Natural killer cell (primary cell): ENCODE results near the gene DIPK1B. TPM values are rescaled to one million over a fixed set of nuclear protein-coding genes. Genes with fewer than 3 reads are reported as not detected.

Source experiments
- ATAC-seq, 3 donors: fragments of 150-1000 bp in 2 of 3; fragments of 200-7000 bp in 1 of 3; cut with Tn5 transposase; 1 replicate in 1 of 3; 2 replicates in 2 of 3; pipeline ENCODE4 v1.10.0; 2021; ENCODE audit warnings: mild to moderate bottlenecking in 2 of 3, moderate library complexity in 2 of 3
- DNase-seq, 2 donors: peaks; one replicate each; pipeline versions ENCODE4 v3.0.0 to v3.0.0-alpha.2; 2013 to 2021; ENCODE audit warnings: mixed read lengths in 1 of 2
- H3K27ac ChIP-seq: one replicate; pipeline ENCODE4 v1.5.1; 2013; ENCODE audit warnings: mild to moderate bottlenecking, low read length
- H3K27me3 ChIP-seq: one replicate; pipeline ENCODE4 v1.6.1; 2013; ENCODE audit warnings: low read length; ENCODE audit not compliant: control insufficient read depth, insufficient read depth
- H3K36me3 ChIP-seq: one replicate; pipeline ENCODE4 v1.6.1; 2013; ENCODE audit warnings: low read length; ENCODE audit not compliant: control insufficient read depth, insufficient read depth
- H3K4me1 ChIP-seq: one replicate; pipeline ENCODE4 v1.6.1; 2013; ENCODE audit warnings: low read length; ENCODE audit not compliant: control insufficient read depth, insufficient read depth
- H3K4me3 ChIP-seq: one replicate; pipeline ENCODE4 v1.5.1; 2013; ENCODE audit warnings: low read length
- H3K9me3 ChIP-seq: one replicate; pipeline ENCODE4 v1.6.1; 2013; ENCODE audit warnings: low read length; ENCODE audit not compliant: control insufficient read depth, insufficient read depth
- H3K27ac Mint-ChIP-seq, 2 donors: one replicate each; pipeline ENCODE4 v1.8.0; 2022; ENCODE audit warnings: mild to moderate bottlenecking in 2 of 2, mixed read lengths in 2 of 2, moderate library complexity in 1 of 2
- H3K27me3 Mint-ChIP-seq, 2 donors: one replicate each; pipeline ENCODE4 v1.8.0; 2022; ENCODE audit warnings: low read depth in 2 of 2, mixed read lengths in 2 of 2
- H3K36me3 Mint-ChIP-seq: one replicate; pipeline ENCODE4 v1.8.0; 2022; ENCODE audit warnings: mixed read lengths
- H3K4me1 Mint-ChIP-seq, 2 donors: one replicate each; pipeline ENCODE4 v1.8.0; 2022; ENCODE audit warnings: mixed read lengths in 2 of 2
- H3K4me3 Mint-ChIP-seq: one replicate; pipeline ENCODE4 v1.8.0; 2022; ENCODE audit warnings: mild to moderate bottlenecking, moderate library complexity, mixed read lengths
- H3K9me3 Mint-ChIP-seq, 2 donors: one replicate each; pipeline ENCODE4 v1.8.0; 2022; ENCODE audit warnings: mixed read lengths in 2 of 2
- WGBS: methylation state at CpG from one replicate; pipeline ENCODE4 v1.1.7; 2013; ENCODE audit warnings: missing lambda C conversion rate; ENCODE audit not compliant: insufficient coverage; 5-methylcytosine and 5-hydroxymethylcytosine counted together
- intact Hi-C: fragments of 100-400 bp; cut with micrococcal nuclease; formaldehyde crosslinking; loops from one replicate; pipeline ENCODE4 v1.14.2; 2022
- total RNA-seq, 4 donors: library from RNA; stranded (reverse); fragments of 120-200 nt in 1 of 4; gene quantifications; one replicate each; pipeline versions ENCODE4 v1.2.3 to v1.2.4, GENCODE V29; 2013 to 2022
- TF ChIP-seq, protein P1 (sequence below): fragments of 200-600 bp; IDR thresholded peaks from one replicate; pipeline ENCODE4 v1.8.0; 2022; ENCODE audit warnings: antibody characterized with exemption

The DIPK1B gene
- total RNA-seq, result under 1 TPM in 2 of 3 donors, not detected in 1; 0.31 to 0.39 TPM
- total RNA-seq (2013), result 2.5 TPM

GRCh38 chr9:136711751-136712689 lies at the start of gene DIPK1B:
TSS of gene DIPK1B (plus strand) at chr9:136712572. CDS start at chr9:136712666, 94 bp downstream.
- intact Hi-C loops, result no loop called here
- Histone ChIP-seq H3K27me3 (peaks cover 14% of the 10 kb centered on the region), H3K9me3 (no peaks in the 10 kb centered on the region), H3K36me3 (no peaks in the 10 kb centered on the region), H3K27ac (no peak within 1 kb of the TSS), H3K4me1 (peaks cover 14% of the 10 kb centered on the region), H3K4me3 (no peak within 1 kb of the TSS)
- Mint-ChIP-seq H3K27me3 (peaks cover 24 to 36% of the 10 kb centered on the region in 2 donors), H3K27ac (no peak within 1 kb of the TSS), H3K9me3 (no peaks in the 10 kb centered on the region), H3K4me3 (peak within 1 kb of the TSS; percentile 83), H3K4me1 (peaks cover 6 to 7% of the 10 kb centered on the region in 2 donors), H3K36me3 (no peaks in the 10 kb centered on the region)
- 1% methylated on average over 119 of the region's 119 CpGs for WGBS
- DNase-seq, result peak in 1 of 2 donors; percentile 38
- ATAC-seq, result peak; percentile 47 to 59 (median 53)
- TF ChIP-seq, protein P1, sequence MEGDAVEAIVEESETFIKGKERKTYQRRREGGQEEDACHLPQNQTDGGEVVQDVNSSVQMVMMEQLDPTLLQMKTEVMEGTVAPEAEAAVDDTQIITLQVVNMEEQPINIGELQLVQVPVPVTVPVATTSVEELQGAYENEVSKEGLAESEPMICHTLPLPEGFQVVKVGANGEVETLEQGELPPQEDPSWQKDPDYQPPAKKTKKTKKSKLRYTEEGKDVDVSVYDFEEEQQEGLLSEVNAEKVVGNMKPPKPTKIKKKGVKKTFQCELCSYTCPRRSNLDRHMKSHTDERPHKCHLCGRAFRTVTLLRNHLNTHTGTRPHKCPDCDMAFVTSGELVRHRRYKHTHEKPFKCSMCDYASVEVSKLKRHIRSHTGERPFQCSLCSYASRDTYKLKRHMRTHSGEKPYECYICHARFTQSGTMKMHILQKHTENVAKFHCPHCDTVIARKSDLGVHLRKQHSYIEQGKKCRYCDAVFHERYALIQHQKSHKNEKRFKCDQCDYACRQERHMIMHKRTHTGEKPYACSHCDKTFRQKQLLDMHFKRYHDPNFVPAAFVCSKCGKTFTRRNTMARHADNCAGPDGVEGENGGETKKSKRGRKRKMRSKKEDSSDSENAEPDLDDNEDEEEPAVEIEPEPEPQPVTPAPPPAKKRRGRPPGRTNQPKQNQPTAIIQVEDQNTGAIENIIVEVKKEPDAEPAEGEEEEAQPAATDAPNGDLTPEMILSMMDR, result no peak

DNA sequence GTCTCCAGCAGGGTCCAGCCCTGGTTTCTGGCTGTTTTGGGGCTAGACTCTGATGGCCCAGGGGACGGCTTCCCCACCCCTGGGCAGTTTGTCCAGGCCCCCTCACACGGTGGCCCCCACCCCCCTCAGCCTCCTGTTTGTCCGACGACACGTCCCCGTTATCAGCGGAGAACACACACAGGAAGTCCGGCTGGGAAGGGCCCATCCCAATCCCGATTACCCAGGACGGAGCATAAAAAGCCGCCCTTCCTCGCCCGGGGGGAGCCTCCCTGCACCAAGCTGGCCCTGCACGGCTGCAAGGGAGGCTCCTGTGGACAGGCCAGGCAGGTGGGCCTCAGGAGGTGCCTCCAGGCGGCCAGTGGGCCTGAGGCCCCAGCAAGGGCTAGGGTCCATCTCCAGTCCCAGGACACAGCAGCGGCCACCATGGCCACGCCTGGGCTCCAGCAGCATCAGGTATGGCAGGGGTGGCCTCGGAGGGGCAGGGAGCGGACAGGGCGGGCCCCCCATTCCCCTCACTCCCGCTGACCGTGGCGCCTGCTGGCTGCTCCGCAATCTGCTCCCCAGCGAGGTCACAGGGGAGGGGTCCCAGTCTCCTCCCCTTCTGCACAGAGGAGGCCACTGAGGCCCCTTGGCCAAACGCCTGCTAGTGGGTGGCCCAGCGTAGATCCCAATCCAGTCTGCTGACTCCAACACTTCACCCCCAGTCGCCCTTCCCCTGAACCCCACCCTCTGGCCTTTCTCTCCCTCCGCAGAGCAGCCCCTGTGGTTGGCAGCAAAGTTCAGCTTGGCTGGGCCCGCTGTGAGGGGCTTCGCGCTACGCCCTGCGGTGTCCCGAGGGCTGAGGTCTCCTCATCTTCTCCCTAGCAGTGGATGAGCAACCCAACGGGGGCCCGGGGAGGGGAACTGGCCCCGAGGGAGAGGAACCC lies 49.5 kb upstream of the DIPK1B start, which contains the start of gene EGFL7:
Gene EGFL7 (plus strand): TSS at position 261 of the 926 bp plus-strand sequence. CDS start 5,367 bp downstream, outside the sequence.
- H3K4me1 Mint-ChIP-seq, result peaks cover 3 to 13% of the 10 kb centered on the region in 2 donors
- no peak within 1 kb of the TSS for H3K4me3 ChIP-seq
- intact Hi-C loops, result no loop called here
- H3K36me3 ChIP-seq, result no peaks in the 10 kb centered on the region
- peaks cover 56% of the 10 kb centered on the region for H3K27me3 ChIP-seq
- ATAC-seq, result no peak
- H3K9me3 ChIP-seq, result no peaks in the 10 kb centered on the region
- DNase-seq, result no peak
- 62% methylated on average over 38 of the region's 38 CpGs for WGBS
- no peak within 1 kb of the TSS for H3K4me3 Mint-ChIP-seq
- H3K27me3 Mint-ChIP-seq, result peaks cover 8 to 19% of the 10 kb centered on the region in 2 donors
- no peak within 1 kb of the TSS for H3K27ac Mint-ChIP-seq
- no peak within 1 kb of the TSS for H3K27ac ChIP-seq
- TF ChIP-seq, protein P1, result no peak
- no peaks in the 10 kb centered on the region for H3K36me3 Mint-ChIP-seq
- H3K4me1 ChIP-seq, result peaks cover 29% of the 10 kb centered on the region
- H3K9me3 Mint-ChIP-seq, result no peaks in the 10 kb centered on the region

- H3K27ac Mint-ChIP-seq, result no peak overlapping the region
- 76% methylated on average over 27 of the region's 27 CpGs for WGBS
- peaks cover 0 to 14% of the 10 kb centered on the region in 2 donors for H3K27me3 Mint-ChIP-seq
- no peak for DNase-seq
- no peaks in the 10 kb centered on the region for H3K9me3 ChIP-seq
- TF ChIP-seq, protein P1, result no peak
- peaks cover 16% of the 10 kb centered on the region for H3K4me1 ChIP-seq
- H3K4me3 ChIP-seq, result no peak overlapping the region
- intact Hi-C loops, result no loop called here
- no peak overlapping the region for H3K27ac ChIP-seq
- peak overlapping the region; percentile 81 for H3K4me3 Mint-ChIP-seq
- no peaks in the 10 kb centered on the region for H3K36me3 Mint-ChIP-seq
- peaks cover 0 to 13% of the 10 kb centered on the region in 2 donors for H3K4me1 Mint-ChIP-seq
- ATAC-seq, result no peak
- no peaks in the 10 kb centered on the region for H3K36me3 ChIP-seq
- H3K9me3 Mint-ChIP-seq, result no peaks in the 10 kb centered on the region
- peaks cover 43% of the 10 kb centered on the region for H3K27me3 ChIP-seq
These were observed 48.1 kb upstream of the DIPK1B start for GRCh38 chr9:136664000-136664915.
